ENCODE data around the gene KLF5.
"Not testable (repeated sequence)": the region's sequence is repeated elsewhere in the genome, so short reads cannot be mapped to it uniquely, and the experiment has no call there.

KLF5 gene

DNA sequence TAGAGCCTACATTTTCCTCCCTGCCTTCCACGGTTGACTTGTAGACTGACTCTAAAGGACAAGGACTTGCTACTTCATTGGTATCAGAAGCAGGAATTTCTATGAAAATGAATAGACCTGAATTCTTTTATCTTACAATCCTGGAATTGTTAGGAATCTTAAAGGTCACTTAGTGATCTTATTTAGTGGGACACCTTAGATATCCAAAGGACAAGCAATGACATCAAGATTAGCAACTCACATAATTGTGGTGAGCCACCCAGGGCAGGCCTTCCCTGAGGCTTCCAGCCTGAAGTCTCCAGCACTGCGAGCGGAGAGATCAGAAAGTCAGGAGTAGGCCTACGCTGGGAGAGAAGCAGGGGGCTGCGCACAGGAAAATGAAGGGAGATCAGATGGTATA, 37.8 kb downstream of the KLF5 start:
- Histone ChIP-seq H3K4me1 (no peaks in the 10 kb centered on the region), H3K27ac (no peak overlapping the region), H3K9me3 (no peaks in the 10 kb centered on the region), H3K4me3 (no peak overlapping the region), H3K36me3 (no peaks in the 10 kb centered on the region), H3K27me3 (no peaks in the 10 kb centered on the region)
- TF ChIP-seq, protein P1, sequence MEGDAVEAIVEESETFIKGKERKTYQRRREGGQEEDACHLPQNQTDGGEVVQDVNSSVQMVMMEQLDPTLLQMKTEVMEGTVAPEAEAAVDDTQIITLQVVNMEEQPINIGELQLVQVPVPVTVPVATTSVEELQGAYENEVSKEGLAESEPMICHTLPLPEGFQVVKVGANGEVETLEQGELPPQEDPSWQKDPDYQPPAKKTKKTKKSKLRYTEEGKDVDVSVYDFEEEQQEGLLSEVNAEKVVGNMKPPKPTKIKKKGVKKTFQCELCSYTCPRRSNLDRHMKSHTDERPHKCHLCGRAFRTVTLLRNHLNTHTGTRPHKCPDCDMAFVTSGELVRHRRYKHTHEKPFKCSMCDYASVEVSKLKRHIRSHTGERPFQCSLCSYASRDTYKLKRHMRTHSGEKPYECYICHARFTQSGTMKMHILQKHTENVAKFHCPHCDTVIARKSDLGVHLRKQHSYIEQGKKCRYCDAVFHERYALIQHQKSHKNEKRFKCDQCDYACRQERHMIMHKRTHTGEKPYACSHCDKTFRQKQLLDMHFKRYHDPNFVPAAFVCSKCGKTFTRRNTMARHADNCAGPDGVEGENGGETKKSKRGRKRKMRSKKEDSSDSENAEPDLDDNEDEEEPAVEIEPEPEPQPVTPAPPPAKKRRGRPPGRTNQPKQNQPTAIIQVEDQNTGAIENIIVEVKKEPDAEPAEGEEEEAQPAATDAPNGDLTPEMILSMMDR (IDR thresholded peaks at IDR 0.05) = no peak
- intact Hi-C loops (cut with DNase I; ENCODE audit: low total_unique reads) = no loop called here
- DNase-seq = no peak

DNA sequence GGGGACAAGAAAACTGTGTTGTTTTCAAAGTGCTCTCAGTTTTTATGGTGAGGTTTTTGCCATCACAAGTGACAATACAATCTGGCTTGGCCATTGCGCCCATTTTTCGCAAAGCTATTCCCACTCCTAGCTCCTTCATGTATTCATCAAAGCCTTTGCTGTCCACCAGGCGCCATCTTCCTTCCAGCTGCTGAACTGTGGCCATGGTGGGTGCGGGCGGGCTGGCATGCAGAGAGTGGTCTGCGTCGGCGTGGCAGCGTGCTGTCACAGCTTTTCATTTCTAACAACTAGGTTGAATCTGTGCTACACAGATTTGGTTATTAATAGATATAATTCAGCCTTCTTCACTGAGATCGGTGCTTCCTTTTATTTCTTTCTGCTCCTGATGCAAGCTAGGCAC, 42.0 kb downstream of the KLF5 start:
- H3K4me3 ChIP-seq; H3K36me3 ChIP-seq; H3K27ac ChIP-seq; H3K9me3 ChIP-seq; H3K4me1 ChIP-seq; DNase-seq; intact Hi-C loops (cut with DNase I; ENCODE audit: low total_unique reads); H3K27me3 ChIP-seq: not testable (repeated sequence)

DNA sequence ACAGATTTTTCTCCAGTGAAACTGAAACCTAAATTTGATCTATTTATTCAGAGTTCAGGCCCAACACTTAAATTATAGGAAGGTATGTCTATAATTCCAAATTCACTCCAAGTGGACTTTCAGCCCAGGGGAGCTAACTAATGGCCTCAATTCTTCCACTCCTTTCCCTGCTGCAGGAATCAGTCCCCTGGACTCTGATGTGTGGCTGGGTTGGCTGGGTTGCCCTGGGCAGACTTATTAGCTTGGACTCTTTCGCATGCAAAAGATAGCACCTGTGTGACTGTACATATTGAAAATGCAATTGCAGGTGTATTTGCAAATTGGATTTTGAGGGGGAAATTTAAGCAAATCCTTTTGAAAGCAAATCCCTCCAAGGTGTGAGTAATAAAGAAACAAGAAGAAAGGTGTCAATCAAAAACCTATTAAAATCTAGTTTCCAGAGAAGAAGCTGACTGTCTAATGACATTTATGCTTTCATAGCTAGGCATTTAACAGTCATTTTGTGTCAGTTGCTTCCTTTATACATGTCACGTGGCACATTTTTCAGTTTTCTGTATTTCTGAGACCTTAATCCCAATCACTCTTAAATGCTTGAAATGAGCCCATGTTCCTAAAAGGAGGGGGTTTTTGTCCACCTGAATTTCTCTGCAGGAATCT, 42.7 kb downstream of the KLF5 start:
- no peak overlapping the region for H3K27ac ChIP-seq
- no peaks in the 10 kb centered on the region for H3K27me3 ChIP-seq
- no peak for DNase-seq

DNA sequence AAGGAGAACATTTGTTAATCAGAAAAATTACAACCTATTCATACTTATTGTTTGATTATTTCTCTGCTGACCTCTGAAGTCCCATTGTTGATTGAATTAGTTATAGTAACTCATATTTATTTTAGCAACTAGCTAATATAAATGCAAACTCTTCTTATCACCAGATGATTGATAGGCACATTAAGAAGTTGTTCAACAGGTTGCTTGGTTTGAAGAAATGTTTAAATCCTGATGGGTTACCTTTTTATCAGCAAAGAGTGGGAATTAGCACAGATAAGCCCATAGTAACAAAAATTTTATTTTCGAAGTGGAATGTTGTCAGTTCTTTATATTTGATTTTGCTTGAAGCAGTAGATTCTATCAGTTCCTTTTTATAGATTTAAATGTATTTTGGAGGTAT, 44.4 kb downstream of the KLF5 start:
- Histone ChIP-seq H3K27me3 (no peaks in the 10 kb centered on the region), H3K36me3 (no peaks in the 10 kb centered on the region), H3K27ac (no peak overlapping the region), H3K4me3 (no peak overlapping the region), H3K4me1 (no peaks in the 10 kb centered on the region), H3K9me3 (no peaks in the 10 kb centered on the region)
- DNase-seq = no peak
- intact Hi-C loops (cut with DNase I; ENCODE audit: low total_unique reads) = no loop called here
- TF ChIP-seq, protein P1 (IDR thresholded peaks at IDR 0.05) = no peak

More for the DNA sequence above, 42.7 kb downstream of the KLF5 start:
- intact Hi-C loops (cut with DNase I; ENCODE audit: low total_unique reads) = no loop called here
- Histone ChIP-seq H3K4me1 (no peaks in the 10 kb centered on the region), H3K36me3 (no peaks in the 10 kb centered on the region), H3K9me3 (no peaks in the 10 kb centered on the region), H3K4me3 (no peak overlapping the region)
- TF ChIP-seq, protein P1 (IDR thresholded peaks at IDR 0.05) = no peak

DNA sequence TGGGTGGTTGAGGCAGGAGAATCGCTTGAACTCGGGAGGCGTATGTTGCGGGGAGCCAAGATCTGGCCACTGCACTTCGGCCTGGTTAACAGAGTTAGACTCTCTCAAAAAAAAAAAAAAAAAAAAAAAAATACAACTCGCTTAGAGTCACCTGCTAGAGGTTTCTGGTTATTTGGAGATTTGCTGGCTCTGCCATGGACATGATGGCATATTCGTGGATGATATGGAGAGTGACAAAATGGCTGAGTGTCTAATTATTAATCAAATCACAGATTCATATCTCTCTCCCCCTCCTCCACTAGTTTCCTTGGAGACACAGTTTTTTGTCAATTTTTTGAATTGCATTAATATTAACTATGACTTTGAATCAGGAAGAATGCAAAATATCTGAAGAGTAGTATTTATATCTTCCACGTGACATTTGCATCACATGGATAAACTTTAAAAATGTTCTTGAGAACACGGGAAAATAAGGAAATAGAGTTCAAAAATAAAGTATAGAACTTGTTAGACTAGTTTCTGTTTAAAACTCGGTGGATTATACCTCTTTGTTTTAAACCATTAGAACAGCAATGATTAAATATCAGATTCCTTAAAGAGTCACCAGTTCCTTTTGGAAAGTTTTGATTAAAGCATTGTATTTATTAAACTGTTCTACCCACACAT, 47.8 kb downstream of the KLF5 start:
- Histone ChIP-seq H3K4me3 (no peak overlapping the region), H3K36me3 (no peaks in the 10 kb centered on the region), H3K27ac (no peak overlapping the region), H3K4me1 (no peaks in the 10 kb centered on the region), H3K27me3 (no peaks in the 10 kb centered on the region), H3K9me3 (no peaks in the 10 kb centered on the region)
- DNase-seq = no peak
- TF ChIP-seq, protein P1 (IDR thresholded peaks at IDR 0.05) = no peak
- intact Hi-C loops (cut with DNase I; ENCODE audit: low total_unique reads) = no loop called here

DNA sequence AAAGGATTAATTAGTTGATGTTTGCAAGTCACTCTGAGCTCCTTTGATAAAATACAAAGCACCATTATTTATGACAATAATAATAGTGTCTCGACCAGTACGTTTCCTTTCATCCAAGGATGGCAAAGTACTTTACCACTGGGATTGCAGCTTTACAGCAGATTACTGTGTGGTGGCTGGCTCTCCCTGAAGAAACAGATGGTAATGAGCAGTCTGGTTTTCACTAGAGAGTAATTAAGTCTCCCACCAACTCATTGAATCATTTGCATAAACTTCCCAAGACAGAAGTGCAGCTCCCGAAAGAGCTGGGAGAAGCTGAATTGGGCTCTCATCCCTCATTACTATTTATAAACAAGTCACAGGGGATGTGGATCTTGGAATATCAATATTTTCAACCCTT, 48.7 kb downstream of the KLF5 start:
- Histone ChIP-seq H3K27ac (no peak overlapping the region), H3K36me3 (no peaks in the 10 kb centered on the region), H3K4me3 (no peak overlapping the region), H3K9me3 (no peaks in the 10 kb centered on the region), H3K4me1 (no peaks in the 10 kb centered on the region), H3K27me3 (no peaks in the 10 kb centered on the region)
- TF ChIP-seq, protein P1 (IDR thresholded peaks at IDR 0.05) = no peak
- intact Hi-C loops (cut with DNase I; ENCODE audit: low total_unique reads) = no loop called here
- DNase-seq = no peak
